AG04450 (cell line): ENCODE measurements around the gene WDR49. TPM values are rescaled to one million over a fixed set of nuclear protein-coding genes. Genes with fewer than 3 reads are reported as not detected.

Source experiments
- CTCF ChIA-PET: fragments of 300-600, 350-600 bp; formaldehyde crosslinking; extraction: SDS; loops from one replicate; lab custom pipeline; 2022; ENCODE audit warnings: antibody characterized with exemption, inconsistent platforms; lab: Charles Lee
- POLR2A ChIA-PET: fragments of 350-600 bp; formaldehyde crosslinking; extraction: SDS; loops from one replicate; lab custom pipeline; 2021; ENCODE audit warnings: antibody characterized with exemption, inconsistent platforms; lab: Yijun Ruan, JAX
- DNase-seq: peaks from one replicate; pipeline ENCODE4 v3.0.0-alpha.2; 2011; ENCODE audit warnings: low read depth, low spot score
- H3K27ac ChIP-seq: one replicate; pipeline ENCODE4 v1.5.1; 2012; ENCODE audit warnings: low read depth, low read length, control low read depth
- H3K27me3 ChIP-seq: one replicate; pipeline ENCODE4 v1.6.0; 2012; ENCODE audit warnings: low read length; ENCODE audit not compliant: control insufficient read depth, insufficient read depth
- H3K4me3 ChIP-seq: 2 replicates; pipeline ENCODE4 v1.5.1; 2011; ENCODE audit warnings: mild to moderate bottlenecking, low read depth, low read length, control low read depth
- H3K9me3 ChIP-seq: 2 replicates; pipeline ENCODE4 v1.5.1; 2012; ENCODE audit warnings: low read length; ENCODE audit not compliant: control insufficient read depth, insufficient read depth
- polyA plus RNA-seq: library from polyadenylated mRNA; depleted of rRNA; stranded (reverse); fragments of >200 nt; gene quantifications from 2 replicates; pipeline ENCODE4 v1.2.3, GENCODE V29; 2011
- TF ChIP-seq, protein P1 (sequence below): IDR thresholded peaks from 2 replicates; pipeline ENCODE4 v1.5.1; 2011; ENCODE audit warnings: low read depth, low read length, control low read depth, inconsistent platforms

Gene WDR49
- polyA plus RNA-seq, 1 experiment: not detected

DNA sequence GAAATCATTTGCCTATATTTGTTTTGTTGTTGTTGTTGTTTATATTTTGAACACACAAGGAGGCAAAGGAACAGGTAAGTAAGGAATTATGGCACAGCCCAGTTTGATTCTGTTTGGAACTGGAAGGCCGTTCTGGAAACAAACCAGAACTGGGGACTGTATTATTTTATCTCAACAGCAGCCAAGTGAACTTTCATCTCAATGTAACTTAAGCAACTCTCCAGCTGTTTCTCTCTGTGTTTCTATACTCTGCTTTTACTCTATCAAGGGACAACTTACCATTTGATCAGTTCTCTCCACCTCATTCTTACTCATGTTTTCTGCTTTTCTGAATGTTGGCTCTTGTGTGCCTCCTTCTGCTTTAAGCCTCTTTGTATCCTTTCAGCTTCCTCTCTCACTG lies 16.0 kb upstream of the WDR49 start:
- TF ChIP-seq, protein P1, sequence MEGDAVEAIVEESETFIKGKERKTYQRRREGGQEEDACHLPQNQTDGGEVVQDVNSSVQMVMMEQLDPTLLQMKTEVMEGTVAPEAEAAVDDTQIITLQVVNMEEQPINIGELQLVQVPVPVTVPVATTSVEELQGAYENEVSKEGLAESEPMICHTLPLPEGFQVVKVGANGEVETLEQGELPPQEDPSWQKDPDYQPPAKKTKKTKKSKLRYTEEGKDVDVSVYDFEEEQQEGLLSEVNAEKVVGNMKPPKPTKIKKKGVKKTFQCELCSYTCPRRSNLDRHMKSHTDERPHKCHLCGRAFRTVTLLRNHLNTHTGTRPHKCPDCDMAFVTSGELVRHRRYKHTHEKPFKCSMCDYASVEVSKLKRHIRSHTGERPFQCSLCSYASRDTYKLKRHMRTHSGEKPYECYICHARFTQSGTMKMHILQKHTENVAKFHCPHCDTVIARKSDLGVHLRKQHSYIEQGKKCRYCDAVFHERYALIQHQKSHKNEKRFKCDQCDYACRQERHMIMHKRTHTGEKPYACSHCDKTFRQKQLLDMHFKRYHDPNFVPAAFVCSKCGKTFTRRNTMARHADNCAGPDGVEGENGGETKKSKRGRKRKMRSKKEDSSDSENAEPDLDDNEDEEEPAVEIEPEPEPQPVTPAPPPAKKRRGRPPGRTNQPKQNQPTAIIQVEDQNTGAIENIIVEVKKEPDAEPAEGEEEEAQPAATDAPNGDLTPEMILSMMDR: no peak
- Histone ChIP-seq H3K27ac (no peak overlapping the region), H3K27me3 (no peaks in the 10 kb centered on the region), H3K9me3 (no peaks in the 10 kb centered on the region), H3K4me3 (no peak overlapping the region)
- CTCF ChIA-PET: interaction anchor here (1.6 kb wide), 1 partner anchor 15 kb away, joined by 5 read pairs; no protein-coding TSS in a partner anchor
- no peak for DNase-seq
- POLR2A ChIA-PET: no interaction called here

DNA sequence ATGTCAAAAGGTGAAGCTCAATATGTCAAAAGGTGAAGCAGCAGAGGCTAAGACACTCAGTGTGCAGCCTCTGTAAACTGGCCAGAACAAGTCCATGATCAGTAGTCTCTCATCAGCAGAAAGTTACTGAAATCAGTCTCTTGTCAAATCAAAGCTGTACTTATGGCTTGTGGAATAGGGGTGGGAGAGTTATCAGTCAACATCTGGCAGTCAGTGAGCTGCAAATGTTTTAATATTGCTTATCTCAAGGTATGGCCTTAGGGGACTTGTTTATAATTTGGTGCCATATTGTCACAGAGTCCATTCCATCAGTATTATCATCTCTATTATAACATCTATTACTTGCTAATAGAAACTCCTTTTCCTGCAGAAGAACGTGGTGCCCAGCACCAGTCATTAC lies 14.9 kb upstream of the WDR49 start:
- CTCF ChIA-PET: interaction anchor here (1.6 kb wide), 1 partner anchor 16 kb away, joined by 5 read pairs; no protein-coding TSS in a partner anchor

DNA sequence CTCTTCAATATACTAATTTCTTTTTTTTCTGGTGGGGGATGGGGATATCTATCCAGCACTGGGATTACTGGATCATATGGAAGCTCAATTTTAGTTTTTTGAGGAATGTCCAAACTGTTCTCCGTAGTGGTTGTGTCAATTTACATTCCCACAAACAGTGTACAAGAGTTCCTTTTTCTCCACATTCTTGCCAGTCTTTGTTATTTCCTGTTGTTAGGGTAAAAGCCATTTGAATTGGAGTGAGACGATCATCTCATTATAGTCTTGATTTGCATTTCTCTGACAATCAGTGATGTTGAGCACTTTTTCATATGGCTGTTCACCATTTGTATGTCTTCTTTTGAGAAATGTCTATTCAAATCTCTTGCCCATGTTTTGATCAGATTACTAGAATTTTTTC lies 12.8 kb upstream of the WDR49 start:
- CTCF ChIA-PET: interaction anchor here (0.6 kb wide), 1 partner anchor 17 kb away, joined by 3 read pairs; no protein-coding TSS in a partner anchor
- POLR2A ChIA-PET: no interaction called here
- TF ChIP-seq, protein P1: no peak

More for the DNA sequence above, 14.9 kb upstream of the WDR49 start:
- no peak overlapping the region for H3K27ac ChIP-seq
- H3K4me3 ChIP-seq: no peak overlapping the region
- no peaks in the 10 kb centered on the region for H3K9me3 ChIP-seq
- DNase-seq: no peak
- POLR2A ChIA-PET: no interaction called here
- no peaks in the 10 kb centered on the region for H3K27me3 ChIP-seq
- TF ChIP-seq, protein P1: no peak

DNA sequence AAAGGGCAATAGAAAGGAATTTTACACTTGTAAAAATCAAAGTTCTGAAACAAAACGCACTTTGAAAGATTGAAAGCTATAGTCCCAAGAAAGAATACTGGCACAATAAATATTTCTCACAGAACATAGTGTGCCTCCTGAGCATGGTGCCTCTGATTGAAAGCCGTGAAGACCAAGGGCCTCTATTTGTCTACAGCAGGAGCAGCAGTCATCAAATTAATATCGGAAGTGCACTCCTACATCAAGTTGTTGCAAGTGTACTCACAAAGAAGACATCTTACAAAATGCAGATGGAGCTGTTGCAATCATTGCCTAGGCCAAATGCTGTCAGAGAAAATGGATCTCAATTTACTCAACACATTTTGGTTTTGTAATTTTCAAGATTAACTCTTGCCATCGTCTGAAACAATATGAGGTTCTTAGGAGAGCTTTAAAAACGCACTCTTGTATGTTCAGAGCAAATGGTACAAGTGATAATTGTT lies 9.2 kb upstream of the WDR49 start:
- DNase-seq: no peak
- TF ChIP-seq, protein P1: no peak
- CTCF ChIA-PET: interaction anchor here (1.1 kb wide), 1 partner anchor 22 kb away, joined by 7 read pairs; no protein-coding TSS in a partner anchor
- H3K27ac ChIP-seq: no peak overlapping the region
- H3K4me3 ChIP-seq: no peak overlapping the region
- no peaks in the 10 kb centered on the region for H3K9me3 ChIP-seq
- POLR2A ChIA-PET: no interaction called here
- no peaks in the 10 kb centered on the region for H3K27me3 ChIP-seq

More for the DNA sequence above, 12.8 kb upstream of the WDR49 start:
- Histone ChIP-seq H3K9me3 (no peaks in the 10 kb centered on the region), H3K27me3 (no peaks in the 10 kb centered on the region), H3K27ac (no peak overlapping the region), H3K4me3 (no peak overlapping the region)
- DNase-seq: no peak

DNA sequence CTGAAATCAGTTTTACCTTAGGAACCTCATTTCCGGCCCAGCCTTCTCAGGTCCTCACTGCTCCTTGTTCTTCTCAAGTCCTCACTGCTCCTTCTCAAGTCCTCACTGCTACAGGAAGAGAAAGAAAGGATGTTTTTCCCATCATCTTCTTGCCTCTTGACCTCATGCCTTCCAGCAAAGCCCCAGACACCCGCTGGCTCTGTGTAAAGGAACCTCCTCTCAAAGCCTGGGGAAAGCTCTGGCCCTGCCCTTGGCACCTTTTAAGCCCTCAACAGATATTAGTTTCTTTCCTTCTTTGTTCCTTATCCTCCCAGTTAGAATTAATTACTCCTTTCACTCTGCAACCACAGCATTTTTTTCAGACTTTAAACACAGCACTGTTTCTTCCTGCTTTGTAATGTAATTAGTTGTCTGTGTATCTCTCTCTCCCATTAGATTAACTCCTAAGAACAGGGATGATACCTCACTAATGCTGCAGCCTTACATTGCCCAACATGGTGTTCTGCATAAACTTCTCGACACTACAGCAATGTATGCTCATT lies 4.0 kb upstream of the WDR49 start:
- TF ChIP-seq, protein P1: no peak
- Histone ChIP-seq H3K4me3 (no peak overlapping the region), H3K9me3 (no peaks in the 10 kb centered on the region), H3K27ac (no peak overlapping the region), H3K27me3 (no peaks in the 10 kb centered on the region)
- DNase-seq: no peak
- ChIA-PET POLR2A (no interaction called here), CTCF (no interaction called here)
